C4-2B (cell line): Measurements from ENCODE around the gene SPTB.

Source experiments
- CTCF ChIP-seq: fragments of 450-650 bp; conservative IDR thresholded peaks from 2 replicates; pipeline ENCODE4 v1.5.1; 2017; ENCODE audit warnings: mild to moderate bottlenecking
- ZFX ChIP-seq: fragments of 450-650 bp; IDR thresholded peaks from 2 replicates; pipeline ENCODE4 v1.6.1; 2017

- TF ChIP-seq CTCF, result no peak
- TF ChIP-seq ZFX, result no peak
Observed at GRCh38 chr14:64857979-64858744, 21.5 kb downstream of the SPTB start.
